Measurements from ENCODE around the gene KAT8.

KAT8 gene

DNA sequence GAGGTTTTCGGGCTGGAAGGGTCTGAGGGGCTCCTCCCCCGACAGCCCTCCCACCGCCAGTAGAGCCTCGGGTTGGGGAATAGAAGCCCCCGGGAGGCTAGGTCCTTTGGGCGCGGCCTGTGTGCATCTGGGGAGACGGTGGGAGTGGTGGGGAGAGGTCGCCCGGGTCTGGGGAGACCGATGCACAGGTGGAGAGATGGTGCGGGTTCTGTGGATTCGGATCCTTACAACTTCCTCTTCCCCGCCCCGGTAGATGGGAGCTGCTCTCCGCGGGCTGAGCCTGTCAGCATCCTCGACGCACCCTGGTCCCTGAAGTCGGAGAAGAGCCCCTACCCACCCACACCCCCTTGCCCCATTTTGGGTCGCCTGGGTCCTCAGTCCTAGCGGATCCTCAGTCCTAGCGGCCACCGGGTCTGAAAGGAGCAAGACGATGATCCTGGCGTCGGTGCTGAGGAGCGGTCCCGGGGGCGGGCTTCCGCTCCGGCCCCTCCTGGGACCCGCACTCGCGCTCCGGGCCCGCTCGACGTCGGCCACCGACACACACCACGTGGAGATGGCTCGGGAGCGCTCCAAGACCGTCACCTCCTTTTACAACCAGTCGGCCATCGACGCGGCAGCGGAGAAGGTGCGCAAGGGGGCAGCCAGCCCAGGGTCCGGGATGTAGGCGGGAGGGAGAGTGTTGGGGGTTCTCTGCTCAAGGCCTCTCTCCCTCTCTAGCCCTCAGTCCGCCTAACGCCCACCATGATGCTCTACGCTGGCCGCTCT lies 8.5 kb upstream of the KAT8 start:
- no peak for DNase-seq

DNA sequence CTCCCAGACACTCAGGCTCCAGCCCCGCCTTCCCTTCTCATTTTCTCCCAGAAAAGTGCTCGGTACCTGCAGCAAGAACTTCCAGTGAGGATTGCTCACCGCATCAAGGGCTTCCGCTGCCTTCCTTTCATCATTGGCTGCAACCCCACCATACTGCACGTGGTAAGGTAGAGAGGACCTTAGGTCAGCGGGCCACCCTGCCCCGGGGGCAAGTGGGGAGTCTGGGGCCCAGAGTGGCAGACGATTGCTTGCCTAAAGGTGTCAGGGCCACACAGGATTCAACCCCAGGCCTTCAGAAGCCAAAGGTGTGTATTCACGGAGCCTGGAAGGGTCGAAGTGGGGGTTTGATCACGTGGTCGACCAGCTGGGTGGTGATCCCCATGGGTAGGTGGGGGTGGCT lies 7.8 kb upstream of the KAT8 start:
- DNase-seq = no peak

DNA sequence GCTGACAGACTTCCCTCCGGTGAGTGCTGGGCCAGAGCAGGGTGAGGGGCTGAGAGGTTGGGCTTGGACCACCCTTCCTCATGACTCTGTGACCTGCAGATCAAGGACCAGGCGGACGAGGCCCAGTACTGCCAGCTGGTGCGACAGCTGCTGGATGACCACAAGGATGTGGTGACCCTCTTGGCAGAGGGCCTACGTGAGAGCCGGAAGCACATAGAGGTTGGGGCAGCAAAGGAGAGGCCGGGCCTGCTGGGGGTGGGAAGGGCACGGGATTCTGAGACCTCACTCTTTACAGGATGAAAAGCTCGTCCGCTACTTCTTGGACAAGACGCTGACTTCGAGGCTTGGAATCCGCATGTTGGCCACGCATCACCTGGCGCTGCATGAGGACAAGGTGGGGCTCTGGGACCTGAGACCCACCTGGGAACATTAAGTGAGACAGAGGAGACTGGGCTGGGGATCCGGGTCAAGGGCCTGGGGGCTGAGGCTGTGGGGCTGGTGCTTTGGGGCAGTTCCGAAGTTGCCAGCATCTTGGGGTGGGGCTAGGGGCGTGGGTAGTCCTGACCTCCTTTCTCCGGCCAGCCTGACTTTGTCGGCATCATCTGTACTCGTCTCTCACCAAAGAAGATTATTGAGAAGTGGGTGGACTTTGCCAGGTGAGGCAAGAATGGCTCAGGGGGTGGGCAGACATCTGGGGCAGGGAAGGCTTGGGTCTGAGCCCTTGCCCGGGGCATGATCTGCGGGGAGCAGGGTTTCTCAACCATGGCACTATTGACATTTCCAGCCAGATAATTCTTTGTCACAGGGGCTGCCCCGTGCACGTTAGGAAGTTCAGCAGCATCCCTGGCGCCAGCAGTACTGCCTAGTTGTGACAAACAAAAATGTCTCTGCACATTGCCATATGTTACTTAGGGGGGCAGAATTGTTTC lies 7.1 kb upstream of the KAT8 start:
- no peak for DNase-seq

DNA sequence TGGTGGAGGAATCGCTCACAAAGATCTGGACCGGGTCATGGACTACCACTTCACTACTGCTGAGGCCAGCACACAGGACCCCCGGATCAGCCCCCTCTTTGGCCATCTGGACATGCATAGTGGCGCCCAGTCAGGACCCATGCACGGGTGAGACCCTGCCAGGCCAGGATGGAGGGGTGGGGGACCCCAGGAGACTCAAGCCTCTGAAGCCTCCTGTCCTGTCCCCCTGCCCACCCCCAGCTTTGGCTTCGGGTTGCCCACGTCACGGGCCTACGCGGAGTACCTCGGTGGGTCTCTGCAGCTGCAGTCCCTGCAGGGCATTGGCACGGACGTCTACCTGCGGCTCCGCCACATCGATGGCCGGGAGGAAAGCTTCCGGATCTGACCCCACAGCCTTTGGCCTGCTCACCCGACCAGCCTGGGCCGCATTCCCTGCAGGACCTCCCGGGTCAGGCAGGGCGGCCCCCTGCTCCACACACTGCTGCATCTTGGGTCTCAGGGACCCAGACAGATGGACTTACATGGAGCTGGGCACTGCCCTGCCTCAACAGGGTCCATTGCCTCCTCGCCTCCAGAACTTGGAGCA lies 5.5 kb upstream of the KAT8 start:
- no peak for DNase-seq

DNA sequence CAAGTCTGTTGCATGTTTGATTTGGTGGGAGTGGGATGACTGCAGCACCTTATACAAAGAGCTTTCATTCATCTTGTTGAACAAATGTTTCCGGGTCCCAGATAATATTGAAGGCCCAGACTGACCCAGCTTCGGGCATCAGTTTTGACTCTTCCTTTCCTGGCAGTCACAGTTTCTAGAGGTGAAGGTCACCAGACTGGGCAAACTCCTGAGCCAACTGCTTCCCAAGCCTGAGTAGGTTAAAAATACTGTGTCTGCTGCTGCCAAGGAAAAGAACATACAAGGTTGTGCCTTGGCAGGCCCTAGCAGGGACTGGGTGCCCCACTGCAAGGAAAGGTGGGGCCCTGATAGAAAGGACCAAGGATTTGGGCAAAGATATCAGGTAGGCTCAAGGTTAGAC lies 4.8 kb upstream of the KAT8 start:
- no peak for DNase-seq

DNA sequence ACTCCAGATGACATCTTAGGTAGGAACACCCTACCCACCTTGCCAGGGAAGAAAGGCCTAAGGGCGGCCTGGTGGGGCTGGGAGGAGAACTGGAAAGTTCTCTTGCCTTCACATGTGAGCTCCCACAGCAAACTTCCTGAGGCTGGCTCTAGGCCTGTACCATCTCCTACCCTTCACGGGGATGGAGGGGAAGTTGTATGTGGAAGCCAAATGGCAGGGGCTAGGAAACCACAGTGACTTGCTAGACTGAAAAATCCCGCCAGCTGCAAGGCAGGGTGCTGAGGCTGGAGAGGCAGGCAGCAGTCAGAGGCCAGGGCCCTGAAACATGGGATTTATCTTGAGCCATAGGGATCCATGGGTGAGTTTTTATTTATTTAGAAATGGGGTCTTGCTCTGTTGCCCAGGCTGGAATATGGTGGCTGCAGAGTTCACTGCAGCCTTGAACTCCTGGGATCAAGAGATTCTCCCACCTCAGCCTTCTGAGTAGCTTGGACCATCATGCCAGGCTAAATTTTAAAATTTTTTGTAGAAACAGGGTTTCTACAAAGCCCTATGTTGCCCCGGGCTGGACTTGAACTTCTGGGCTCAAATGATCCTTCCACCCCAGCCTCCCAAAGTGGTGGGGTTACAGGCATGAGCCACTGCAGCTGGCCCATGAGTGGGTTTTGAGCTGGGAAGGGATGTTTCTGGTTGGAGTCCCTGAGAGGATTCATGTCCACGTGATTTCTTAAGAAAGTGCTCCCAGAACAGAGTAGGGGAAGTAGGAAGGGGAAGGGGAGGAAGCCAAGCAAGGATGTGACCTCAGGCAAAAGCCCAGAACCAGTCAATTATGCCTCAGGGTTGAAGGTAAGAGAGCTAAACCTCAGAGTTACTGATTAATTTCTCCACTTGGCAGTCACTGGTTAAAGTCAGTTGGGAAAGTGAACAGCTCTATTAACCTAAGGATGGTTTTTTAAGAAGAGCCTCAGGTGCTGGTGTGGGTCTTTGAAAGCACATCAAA lies 4.0 kb upstream of the KAT8 start:
- DNase-seq = no peak

DNA sequence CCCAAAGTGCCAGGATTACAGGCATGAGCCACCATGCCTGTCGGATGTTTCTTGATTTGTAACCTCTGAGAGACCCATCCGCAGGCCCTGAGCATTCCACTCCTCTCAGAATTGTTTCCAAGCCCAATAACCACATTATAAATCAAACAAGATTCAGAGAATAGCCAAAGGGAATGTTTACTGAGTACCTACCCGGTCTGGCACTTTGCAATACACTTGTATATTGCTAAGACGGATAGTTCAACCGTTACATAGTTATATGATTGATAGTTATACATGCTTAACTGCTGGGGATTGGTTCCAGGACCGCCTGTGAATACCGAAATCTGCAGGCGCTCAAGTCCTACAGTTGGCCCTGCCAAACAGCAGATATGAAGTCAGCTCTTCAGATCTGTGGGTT lies 3.0 kb upstream of the KAT8 start:
- DNase-seq = no peak

DNA sequence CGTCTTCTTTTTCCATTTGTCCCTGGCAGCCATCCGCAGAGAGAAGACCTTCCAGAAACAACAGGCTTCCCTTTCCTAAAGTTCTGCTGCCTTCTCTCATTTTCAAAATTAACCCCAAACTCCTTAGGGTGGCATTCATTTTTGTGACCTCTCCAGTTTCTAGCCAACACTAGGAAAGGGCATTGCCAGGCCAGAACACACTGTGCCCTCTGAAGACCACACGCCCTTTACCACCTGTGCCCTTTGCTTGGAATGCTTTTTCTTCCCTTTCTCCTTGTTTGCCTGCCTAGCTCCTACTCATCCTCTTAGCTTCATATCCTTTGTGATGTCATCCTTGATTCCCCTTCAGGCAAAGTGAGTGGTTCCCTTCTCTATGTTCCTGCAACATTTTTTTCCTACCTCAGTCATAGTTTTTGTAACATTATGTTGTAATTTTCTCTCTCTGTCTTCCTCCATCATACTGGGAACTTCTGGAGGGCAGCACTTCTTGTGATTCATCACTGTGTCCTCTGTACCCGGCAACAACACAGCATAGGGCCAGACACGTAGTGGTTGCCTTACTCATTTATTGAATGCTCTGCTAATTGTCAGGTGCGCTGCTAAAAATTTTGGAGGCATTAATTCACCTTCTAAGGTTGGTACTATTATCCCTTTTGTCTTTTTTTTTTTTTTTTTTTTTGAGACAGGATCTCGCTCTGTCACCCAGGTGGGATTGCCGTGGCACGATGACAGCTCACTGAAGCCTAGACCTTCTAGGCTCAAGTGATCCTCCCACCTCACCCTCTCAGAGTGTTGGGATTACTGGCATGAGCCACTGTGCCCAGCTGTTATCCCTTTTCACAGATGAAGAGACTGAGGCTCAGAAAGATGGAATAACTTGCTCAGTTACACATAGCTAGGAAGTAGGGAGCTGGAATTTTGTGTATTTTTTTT lies 1.0 kb downstream of the KAT8 start:
- no peak for DNase-seq

DNA sequence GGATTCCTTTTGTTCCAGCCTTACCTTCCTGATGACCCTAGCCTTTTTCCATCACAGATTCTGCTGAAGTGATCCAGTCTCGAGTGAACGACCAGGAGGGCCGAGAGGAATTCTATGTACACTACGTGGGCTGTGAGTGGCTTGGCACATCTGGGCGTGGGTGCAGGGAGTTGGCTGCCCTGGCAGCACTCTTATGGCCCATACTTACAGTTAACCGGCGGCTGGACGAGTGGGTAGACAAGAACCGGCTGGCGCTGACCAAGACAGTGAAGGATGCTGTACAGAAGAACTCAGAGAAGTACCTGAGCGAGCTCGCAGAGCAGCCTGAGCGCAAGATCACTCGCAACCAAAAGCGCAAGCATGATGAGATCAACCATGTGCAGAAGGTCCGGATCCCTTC lies 2.7 kb downstream of the KAT8 start:
- DNase-seq = no peak

DNA sequence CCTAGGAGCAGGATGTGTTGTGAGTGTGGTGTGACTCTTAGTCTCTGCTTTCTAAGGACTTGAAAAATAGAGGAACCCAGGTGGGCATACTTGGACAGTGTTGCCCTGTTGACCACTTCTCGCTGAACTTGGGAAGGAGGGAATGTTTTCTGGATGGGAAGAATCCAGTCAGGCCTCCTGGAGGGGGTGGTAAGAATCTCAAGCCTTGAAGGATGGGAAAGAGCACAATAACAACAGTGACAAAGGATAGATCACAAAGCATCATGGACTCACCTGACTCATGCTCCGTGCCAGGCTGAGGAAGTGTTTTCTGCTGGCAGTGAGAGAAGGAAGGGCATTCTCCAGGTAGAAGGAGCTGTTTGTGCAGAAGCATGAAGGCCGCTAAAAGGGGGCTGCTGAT lies 8.4 kb downstream of the KAT8 start:
- DNase-seq = no peak

DNA sequence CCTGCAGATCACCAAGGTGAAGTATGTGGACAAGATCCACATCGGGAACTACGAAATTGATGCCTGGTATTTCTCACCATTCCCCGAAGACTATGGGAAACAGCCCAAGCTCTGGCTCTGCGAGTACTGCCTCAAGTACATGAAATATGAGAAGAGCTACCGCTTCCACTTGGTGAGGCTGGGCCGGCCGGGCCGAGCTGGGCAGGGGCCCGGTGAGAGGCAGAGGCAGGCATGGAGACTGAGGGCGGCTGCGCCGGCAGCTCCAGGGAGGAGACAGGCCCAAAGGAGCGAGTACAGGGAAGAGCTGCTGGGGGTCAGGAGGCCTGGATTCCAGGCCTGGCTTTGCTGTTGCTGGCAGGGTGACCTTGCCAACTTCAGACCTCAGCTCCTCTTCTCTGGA lies 9.7 kb downstream of the KAT8 start:
- DNase-seq = no peak

DNA sequence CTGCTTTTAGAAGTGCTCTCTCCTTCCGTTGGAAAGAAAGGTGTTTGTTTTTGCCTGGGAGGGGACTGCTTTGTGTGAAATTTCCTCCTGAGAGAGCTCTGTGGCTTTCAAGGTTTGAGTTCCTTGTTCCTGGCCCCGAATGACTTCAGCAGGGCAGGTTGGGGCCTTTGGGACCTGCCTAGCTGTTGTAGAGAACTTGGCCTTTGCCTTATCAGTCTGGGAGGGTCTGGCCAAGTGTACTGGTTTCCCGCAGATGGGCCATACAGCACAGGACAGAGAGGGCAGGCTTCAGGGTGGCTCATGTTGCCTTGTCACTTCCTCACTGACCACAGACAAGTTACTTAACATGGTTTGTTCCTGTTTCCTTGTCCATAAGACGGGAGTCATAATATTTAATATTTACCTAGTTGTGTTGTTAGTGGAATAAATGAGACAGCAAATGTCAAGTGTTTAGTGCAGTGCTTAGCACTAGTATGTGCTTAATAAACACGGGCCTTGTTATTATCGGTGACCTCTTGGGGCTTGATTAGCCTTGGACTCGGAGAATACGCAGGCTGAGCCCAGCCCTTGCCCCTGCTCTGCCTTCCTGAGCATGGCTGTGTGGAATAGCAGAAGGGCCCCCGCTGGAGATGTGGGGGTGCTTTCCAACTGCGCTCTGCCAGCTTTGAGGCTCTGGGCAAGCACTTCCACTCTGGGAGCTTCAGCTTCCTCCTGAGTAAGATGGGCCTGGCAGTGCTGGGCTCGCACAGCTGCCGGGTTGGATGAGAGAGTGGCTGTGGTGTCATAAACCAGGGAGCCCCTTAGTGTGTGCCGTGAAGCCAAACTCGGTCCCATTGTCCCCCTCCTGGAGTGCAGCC lies 11.5 kb downstream of the KAT8 start:
- no peak for DNase-seq

DNA sequence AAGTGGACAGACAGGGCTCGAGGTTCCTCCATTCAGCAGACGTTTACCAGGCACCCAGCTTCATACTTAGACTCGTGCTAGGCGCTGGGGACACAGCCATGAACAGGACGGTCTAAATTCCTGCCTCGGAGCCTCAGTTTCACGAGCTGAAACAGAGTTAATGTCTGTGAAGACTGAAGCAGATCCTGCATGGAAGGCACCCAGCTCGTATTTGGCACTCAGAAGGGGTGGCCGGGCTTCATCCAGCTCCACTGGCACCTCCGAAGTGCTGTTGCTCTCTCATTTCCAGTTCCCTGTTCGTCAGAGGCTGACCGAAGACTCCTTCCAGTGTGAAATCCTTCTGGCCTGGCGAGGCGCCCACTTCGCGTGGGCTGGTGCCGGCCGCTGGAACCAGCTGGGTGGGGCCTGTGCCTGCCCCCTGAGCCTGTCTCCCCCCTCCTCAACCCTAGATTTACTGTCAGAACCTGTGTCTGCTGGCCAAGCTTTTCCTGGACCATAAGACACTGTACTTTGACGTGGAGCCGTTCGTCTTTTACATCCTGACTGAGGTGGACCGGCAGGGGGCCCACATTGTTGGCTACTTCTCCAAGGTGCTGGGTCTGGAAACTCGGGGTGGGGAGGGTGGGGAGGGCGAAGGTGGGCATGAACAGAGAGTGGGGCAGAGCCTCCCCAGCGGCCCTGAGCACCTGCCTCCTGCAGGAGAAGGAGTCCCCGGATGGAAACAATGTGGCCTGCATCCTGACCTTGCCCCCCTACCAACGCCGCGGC lies 12.3 kb downstream of the KAT8 start:
- DNase-seq = no peak

DNA sequence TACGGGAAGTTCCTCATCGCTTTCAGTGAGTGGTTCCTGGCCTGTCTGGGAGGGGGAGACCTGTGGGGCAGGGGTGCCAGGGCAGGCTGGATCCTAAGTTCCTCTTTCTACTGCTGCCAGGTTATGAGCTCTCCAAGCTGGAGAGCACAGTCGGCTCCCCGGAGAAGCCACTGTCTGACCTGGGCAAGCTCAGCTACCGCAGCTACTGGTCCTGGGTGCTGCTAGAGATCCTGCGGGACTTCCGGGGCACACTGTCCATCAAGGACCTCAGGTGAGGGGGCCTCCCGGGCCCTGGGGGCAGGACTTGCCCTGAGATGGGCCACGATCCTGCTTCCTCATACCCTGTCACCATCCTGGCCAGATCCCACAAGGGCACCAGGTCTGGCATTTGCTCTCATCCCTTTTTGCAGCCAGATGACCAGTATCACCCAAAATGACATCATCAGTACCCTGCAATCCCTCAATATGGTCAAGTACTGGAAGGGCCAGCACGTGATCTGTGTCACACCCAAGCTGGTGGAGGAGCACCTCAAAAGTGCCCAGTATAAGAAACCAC lies 12.9 kb downstream of the KAT8 start:
- DNase-seq = no peak

DNA sequence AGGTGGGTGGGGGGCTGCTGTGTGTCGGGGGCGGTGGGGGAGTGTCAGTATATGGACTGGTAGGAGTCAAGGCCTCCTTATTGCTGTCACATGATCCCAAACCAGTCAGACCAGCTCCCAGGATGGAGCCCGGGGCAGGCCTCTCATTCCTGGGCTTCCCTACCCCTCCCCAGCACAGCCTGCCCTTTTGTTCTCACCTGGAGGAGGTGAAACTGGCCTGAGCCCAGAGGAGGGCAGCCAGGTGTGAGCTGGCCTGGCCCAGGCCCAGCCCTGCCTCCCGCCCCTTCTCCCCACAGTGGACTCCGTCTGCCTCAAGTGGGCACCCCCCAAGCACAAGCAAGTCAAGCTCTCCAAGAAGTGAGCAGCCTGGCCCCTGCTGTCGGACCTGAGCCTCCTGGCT lies 13.4 kb downstream of the KAT8 start:
- DNase-seq = no peak

DNA sequence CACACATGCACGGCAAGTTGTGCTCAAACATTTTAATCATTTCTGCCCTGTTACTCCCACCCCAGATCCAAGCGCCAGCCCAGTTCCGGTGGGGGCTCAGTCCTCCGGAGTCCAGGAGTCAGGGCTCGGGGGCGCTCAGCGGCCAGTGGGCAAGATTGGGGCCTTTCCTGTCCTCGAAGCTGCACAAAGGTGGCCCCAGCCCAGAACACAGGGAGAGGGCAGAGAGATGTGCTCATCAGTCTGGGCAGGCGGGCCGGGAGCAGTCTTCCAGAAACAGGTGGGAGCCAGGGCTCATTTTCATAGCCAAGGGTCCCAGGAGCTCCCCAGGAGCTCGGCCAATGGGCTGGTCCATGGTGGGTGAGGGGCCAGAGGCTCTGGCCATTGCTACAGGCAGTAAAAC lies 14.0 kb downstream of the KAT8 start:
- DNase-seq = no peak

DNA sequence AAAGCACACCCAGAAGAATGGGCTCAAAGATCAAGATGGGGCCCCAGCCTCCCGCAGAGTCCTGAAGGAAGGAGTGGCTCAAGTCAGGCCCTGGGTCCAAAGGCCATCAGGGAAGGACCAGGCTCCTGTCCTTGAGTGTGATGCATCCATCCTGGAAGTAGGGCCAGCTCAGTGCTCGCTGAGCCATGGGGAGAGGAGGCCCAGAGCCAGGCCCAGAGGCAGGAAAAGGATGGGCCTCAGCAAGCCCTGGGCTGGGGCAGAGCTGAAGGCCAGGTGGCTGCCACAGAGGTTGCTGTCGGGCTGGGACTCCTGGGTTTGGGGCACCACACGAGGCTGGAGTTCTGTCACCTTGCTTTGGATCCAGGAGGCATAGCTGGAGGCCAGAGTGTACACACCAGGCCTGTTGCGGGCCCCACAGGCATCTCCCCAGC lies 14.4 kb downstream of the KAT8 start:
- no peak for DNase-seq

DNA sequence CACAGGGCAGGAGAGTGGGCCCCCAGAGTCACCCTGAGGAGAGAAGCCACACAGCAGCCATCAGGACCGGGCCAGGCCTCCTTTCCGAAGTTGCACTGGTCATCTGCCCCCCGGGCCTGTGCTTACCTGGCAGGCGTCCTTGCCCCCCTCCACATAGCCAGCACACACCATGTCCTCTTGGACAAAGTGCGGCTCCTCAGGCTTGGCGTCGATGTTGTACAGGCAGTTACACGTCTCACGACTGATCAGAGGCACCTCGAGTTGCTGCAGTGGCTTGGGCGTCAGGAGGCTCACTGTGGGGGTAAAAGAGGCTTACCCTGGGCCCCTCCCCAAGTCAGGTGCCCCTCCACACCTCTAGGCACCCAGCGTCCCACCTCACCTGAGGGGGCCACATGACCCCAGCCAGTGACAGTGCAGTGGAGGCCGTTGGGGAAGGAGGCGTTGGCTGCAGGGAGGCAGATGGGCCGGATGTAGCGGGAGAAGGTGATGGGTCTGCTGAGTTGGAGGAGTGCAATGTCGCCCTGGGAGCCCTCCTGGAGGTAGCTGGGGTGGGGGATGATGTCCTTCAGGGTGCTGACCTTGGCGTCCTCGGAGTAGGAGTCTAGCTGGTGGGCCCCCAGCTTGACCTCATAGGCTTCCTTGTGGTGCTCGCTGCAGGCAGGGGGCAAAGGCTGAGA lies 15.0 kb downstream of the KAT8 start:
- no peak for DNase-seq

DNA sequence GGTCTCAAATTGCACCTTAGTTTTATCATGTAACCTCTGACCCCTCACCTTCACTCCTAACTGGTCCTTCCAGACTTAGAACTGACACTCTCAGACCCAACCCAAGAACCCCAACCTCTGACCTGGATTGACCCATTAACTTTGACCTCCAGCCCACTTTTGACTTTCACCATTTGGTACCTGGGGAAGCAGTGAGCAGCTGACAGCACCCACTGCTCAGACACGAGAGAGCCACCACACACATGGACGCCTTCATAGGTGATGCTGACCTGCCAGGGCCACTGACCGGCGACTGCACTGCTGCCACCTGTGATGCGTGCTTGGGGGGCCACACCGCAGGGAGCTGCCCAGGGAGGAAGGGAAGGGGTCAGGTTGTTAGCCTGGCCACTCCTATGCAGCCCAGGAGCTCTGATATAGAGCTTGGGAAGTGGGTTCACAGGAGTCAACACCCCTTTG lies 15.6 kb downstream of the KAT8 start:
- no peak for DNase-seq
